Right lobe of liver (tissue), 4 donors: ENCODE measurements around the gene DNAI7.

ENCODE experiments used
- POLR2A ChIP-seq: fragments of 450-650 bp; IDR thresholded peaks from one replicate; pipeline ENCODE4 v1.6.1; 2017; ENCODE audit warnings: antibody characterized with exemption, mild to moderate bottlenecking
- TF ChIP-seq, protein P1 (sequence below), 4 donors: fragments of 200-600 bp in 3 of 4; fragments of 450-650 bp in 1 of 4; IDR thresholded peaks; one replicate each; pipeline versions ENCODE4 v1.5.1 to v1.8.0; 2016 to 2022; ENCODE audit warnings: antibody characterized with exemption in 4 of 4, mild to moderate bottlenecking in 2 of 4
- donor health status: DM: no; HTN: no; CAD: no.
- donor health status: DM: no; HTN: no; CAD: no.
- donor health status: DM: no; HTN: yes; CAD: no.

DNA sequence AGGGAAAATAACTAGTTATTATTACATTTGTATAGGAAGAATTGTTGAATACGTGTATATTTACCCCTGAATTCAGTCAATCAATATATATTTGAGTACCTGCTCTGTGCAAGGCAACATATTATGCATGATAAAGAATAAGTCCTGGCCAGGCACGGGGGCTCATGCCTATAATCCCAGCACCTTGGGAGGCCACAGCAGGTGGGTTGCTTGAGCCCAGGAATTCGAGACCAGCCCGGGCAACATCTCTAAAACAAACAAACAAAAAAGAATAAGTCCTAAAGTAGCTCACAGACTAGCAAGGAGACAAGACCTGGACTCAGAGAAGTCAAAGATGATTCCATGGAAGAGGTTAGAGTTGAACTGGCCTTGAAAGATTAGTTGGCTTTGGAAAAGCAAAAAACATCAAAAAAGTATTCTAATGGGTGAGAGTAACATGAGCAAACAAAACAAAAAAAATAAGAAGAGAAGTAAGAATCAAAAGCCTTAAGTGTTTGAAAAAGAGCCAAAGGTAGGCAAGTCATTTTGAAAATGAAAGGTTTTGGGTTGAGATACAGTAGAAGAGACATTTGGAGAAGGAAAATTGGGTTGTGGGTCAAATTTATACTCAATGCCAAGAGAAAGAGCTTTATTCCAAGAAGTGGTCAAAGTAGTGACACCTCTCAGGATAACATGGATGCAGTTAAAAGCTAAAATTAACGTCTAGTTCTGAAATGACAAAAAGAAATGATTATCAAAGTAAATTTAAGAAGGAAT lies 130.9 kb downstream of the DNAI7 start:
- no peak for TF ChIP-seq POLR2A
- TF ChIP-seq, protein P1, sequence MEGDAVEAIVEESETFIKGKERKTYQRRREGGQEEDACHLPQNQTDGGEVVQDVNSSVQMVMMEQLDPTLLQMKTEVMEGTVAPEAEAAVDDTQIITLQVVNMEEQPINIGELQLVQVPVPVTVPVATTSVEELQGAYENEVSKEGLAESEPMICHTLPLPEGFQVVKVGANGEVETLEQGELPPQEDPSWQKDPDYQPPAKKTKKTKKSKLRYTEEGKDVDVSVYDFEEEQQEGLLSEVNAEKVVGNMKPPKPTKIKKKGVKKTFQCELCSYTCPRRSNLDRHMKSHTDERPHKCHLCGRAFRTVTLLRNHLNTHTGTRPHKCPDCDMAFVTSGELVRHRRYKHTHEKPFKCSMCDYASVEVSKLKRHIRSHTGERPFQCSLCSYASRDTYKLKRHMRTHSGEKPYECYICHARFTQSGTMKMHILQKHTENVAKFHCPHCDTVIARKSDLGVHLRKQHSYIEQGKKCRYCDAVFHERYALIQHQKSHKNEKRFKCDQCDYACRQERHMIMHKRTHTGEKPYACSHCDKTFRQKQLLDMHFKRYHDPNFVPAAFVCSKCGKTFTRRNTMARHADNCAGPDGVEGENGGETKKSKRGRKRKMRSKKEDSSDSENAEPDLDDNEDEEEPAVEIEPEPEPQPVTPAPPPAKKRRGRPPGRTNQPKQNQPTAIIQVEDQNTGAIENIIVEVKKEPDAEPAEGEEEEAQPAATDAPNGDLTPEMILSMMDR (IDR thresholded peaks at IDR 0.05): no peak
